ENCODE data around the gene IL24.

Gene IL24

DNA sequence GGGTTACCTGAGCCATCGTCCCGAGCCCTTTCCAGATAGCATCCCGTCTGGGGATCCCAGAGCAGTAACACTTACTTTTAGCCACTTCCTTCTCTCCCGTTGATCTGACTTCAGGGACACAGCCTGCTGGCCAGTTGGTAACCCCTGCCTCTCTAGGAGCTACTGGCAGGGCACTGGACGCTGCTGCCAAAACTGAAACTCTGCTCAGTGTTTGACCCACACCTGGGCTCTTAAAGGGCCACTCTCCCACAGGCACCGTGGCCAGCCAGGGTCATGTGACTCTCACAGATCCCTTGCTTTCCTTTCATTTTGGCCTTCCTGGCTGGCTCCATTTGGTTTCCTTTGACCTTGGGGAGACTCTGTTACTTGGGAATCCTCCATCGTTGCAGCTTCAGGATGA, 49.0 kb downstream of the IL24 start, which contains the start of gene PIGR:
Gene PIGR, minus strand, starts transcription at position 206 of the 400 bp plus-strand sequence. CDS start 5,935 bp downstream, outside the sequence.
- no peak for TF ChIP-seq CTCF (IDR thresholded peaks at IDR 0.05; ENCODE audit: insufficient read depth, low read length)
- no peak for TF ChIP-seq GABPA (IDR thresholded peaks at IDR 0.05; ENCODE audit: low read depth)
- TF ChIP-seq, protein P1, sequence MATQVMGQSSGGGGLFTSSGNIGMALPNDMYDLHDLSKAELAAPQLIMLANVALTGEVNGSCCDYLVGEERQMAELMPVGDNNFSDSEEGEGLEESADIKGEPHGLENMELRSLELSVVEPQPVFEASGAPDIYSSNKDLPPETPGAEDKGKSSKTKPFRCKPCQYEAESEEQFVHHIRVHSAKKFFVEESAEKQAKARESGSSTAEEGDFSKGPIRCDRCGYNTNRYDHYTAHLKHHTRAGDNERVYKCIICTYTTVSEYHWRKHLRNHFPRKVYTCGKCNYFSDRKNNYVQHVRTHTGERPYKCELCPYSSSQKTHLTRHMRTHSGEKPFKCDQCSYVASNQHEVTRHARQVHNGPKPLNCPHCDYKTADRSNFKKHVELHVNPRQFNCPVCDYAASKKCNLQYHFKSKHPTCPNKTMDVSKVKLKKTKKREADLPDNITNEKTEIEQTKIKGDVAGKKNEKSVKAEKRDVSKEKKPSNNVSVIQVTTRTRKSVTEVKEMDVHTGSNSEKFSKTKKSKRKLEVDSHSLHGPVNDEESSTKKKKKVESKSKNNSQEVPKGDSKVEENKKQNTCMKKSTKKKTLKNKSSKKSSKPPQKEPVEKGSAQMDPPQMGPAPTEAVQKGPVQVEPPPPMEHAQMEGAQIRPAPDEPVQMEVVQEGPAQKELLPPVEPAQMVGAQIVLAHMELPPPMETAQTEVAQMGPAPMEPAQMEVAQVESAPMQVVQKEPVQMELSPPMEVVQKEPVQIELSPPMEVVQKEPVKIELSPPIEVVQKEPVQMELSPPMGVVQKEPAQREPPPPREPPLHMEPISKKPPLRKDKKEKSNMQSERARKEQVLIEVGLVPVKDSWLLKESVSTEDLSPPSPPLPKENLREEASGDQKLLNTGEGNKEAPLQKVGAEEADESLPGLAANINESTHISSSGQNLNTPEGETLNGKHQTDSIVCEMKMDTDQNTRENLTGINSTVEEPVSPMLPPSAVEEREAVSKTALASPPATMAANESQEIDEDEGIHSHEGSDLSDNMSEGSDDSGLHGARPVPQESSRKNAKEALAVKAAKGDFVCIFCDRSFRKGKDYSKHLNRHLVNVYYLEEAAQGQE (IDR thresholded peaks at IDR 0.05; ENCODE audit: insufficient replicate concordance, low read depth): no peak
- no peak for TF ChIP-seq POLR2AphosphoS5 (IDR thresholded peaks at IDR 0.05; ENCODE audit: low read depth)
- no peak for TF ChIP-seq SPI1 (IDR thresholded peaks at IDR 0.05; ENCODE audit: borderline replicate concordance, low read depth)
- H3K27me3 ChIP-seq (ENCODE audit: insufficient read depth, poor library complexity, severe bottlenecking): peaks cover 3% of the 10 kb centered on the region

GRCh38 chr1:206947255-206947654, 50.0 kb downstream of the IL24 start:
- no peak for TF ChIP-seq CTCF (IDR thresholded peaks at IDR 0.05; ENCODE audit: insufficient read depth, low read length)
- TF ChIP-seq, protein P1 (IDR thresholded peaks at IDR 0.05; ENCODE audit: insufficient replicate concordance, low read depth): no peak
- TF ChIP-seq SPI1 (IDR thresholded peaks at IDR 0.05; ENCODE audit: borderline replicate concordance, low read depth): no peak
- no peak for TF ChIP-seq GABPA (IDR thresholded peaks at IDR 0.05; ENCODE audit: low read depth)
- no peak for TF ChIP-seq POLR2AphosphoS5 (IDR thresholded peaks at IDR 0.05; ENCODE audit: low read depth)
- Histone ChIP-seq H3K4me3 (replicated peaks; ENCODE audit: insufficient read depth, low read length) (no peak overlapping the region), H3K27me3 (ENCODE audit: insufficient read depth, poor library complexity, severe bottlenecking) (peaks cover 3% of the 10 kb centered on the region), H3K27ac (replicated peaks) (no peak overlapping the region)
- DNase-seq (ENCODE audit: low read depth in 1 of 2, low spot score in 1 of 2): no peak

More for the DNA sequence above, 49.0 kb downstream of the IL24 start, which contains the start of gene PIGR:
- DNase-seq (ENCODE audit: low read depth in 1 of 2, low spot score in 1 of 2): no peak
- Histone ChIP-seq H3K4me3 (replicated peaks; ENCODE audit: insufficient read depth, low read length) (no peak within 1 kb of the TSS), H3K27ac (replicated peaks) (no peak within 1 kb of the TSS)

DNA sequence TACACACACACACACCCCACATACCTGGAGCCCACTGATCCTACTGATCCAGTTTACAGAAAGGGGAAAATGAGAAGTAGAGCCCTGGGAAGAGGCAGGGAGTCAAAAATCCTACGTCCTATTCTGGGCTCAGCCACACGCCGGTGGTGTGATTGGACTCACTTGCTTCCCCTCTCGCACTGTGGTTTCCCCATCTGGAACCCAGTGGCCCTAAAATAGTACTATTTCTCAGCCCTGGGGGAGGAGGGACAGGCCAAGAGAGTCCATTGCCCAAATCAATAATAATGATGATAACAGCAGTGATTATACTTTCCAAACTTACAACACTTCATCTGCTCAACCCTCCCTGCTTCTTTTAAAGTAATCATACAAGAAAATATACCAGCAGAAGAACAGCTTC, 52.0 kb downstream of the IL24 start:
- H3K27me3 ChIP-seq (ENCODE audit: insufficient read depth, poor library complexity, severe bottlenecking): no peaks in the 10 kb centered on the region
- H3K4me3 ChIP-seq (replicated peaks; ENCODE audit: insufficient read depth, low read length): no peak overlapping the region
- no peak for DNase-seq (ENCODE audit: low read depth in 1 of 2, low spot score in 1 of 2)
- H3K27ac ChIP-seq (replicated peaks): no peak overlapping the region
- TF ChIP-seq GABPA (IDR thresholded peaks at IDR 0.05; ENCODE audit: low read depth) (no peak), CTCF (IDR thresholded peaks at IDR 0.05; ENCODE audit: insufficient read depth, low read length) (no peak), SPI1 (IDR thresholded peaks at IDR 0.05; ENCODE audit: borderline replicate concordance, low read depth) (no peak), POLR2AphosphoS5 (IDR thresholded peaks at IDR 0.05; ENCODE audit: low read depth) (no peak)
- TF ChIP-seq, protein P1 (IDR thresholded peaks at IDR 0.05; ENCODE audit: insufficient replicate concordance, low read depth): no peak

Data from HL-60 (cell line).